HL-60 (cell line): Measurements from ENCODE around the gene KIZ.
"Not testable (repeated sequence)": the region's sequence is repeated elsewhere in the genome, so short reads cannot be mapped to it uniquely, and the experiment has no call there.

Experiments used
- DNase-seq, 2 experiments: peaks; one replicate each; pipeline ENCODE4 v3.0.0-alpha.2; 2010 to 2020; ENCODE audit warnings: low read depth in 1 of 2, low spot score in 1 of 2
- H3K27ac ChIP-seq: fragments of 250-450 bp; sonication (Bioruptor Pico); replicated peaks from 2 replicates; pipeline ENCODE4 v1.5.1; 2020; ENCODE audit warnings: mild to moderate bottlenecking, moderate library complexity
- H3K27me3 ChIP-seq: fragments of 250-450 bp; sonication (Bioruptor Pico); 2 replicates; pipeline ENCODE4 v1.5.1; 2021; ENCODE audit warnings: mild to moderate bottlenecking, moderate library complexity; ENCODE audit not compliant: insufficient read depth, poor library complexity, severe bottlenecking
- H3K4me3 ChIP-seq: replicated peaks from 2 replicates; pipeline ENCODE4 v1.5.1; 2011; ENCODE audit warnings: mild to moderate bottlenecking, control low read depth, low read length; ENCODE audit not compliant: insufficient read depth
- GABPA ChIP-seq: IDR thresholded peaks from 2 replicates; pipeline ENCODE4 v1.6.1; 2012; ENCODE audit warnings: low read depth
- POLR2AphosphoS5 ChIP-seq: IDR thresholded peaks from 2 replicates; pipeline ENCODE4 v1.6.1; 2012; ENCODE audit warnings: low read depth
- REST ChIP-seq: IDR thresholded peaks from 2 replicates; pipeline ENCODE4 v1.6.1; 2012; ENCODE audit warnings: low read depth; ENCODE audit not compliant: insufficient replicate concordance
- SPI1 ChIP-seq: IDR thresholded peaks from 2 replicates; pipeline ENCODE4 v1.6.1; 2012; ENCODE audit warnings: low read depth, mild to moderate bottlenecking, borderline replicate concordance
- TF ChIP-seq, protein P1 (sequence below): IDR thresholded peaks from one replicate; pipeline ENCODE4 v1.5.1; 2011; ENCODE audit warnings: low read length, control low read depth, inconsistent platforms; ENCODE audit not compliant: insufficient read depth

The KIZ gene

GRCh38 chr20:21166801-21167200 is 40.9 kb downstream of the KIZ start:
- TF ChIP-seq SPI1, result no peak
- TF ChIP-seq REST, result no peak
- TF ChIP-seq POLR2AphosphoS5, result peak; percentile 64
- Histone ChIP-seq H3K27ac (peak overlapping the region; percentile 77), H3K27me3 (no peaks in the 10 kb centered on the region), H3K4me3 (no peak overlapping the region)
- peak in 1 of 2 experiments; percentile 83 for DNase-seq

DNA sequence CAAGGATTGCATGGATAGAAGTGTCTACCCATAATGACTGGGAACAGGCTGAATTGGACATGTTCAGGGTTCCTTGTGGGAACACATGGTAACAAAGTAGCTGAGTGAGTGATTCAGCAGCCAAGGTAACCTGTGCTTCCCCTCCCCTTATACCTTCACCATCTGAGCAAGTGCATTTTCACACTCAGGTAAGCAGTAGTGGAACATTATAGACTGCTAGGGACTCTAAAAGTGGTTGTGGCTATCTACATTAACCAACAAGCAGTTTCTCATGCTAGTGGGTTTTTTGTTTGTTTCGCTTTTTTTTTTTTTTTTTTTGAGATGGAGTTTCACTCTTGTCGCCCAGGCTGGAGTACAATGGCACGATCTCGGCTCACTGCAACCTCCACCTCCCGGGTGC is 41.4 kb downstream of the KIZ start:
- no peak overlapping the region for H3K4me3 ChIP-seq
- H3K27me3 ChIP-seq, result no peaks in the 10 kb centered on the region
- H3K27ac ChIP-seq, result peak overlapping the region; percentile 77
- TF ChIP-seq POLR2AphosphoS5 (no peak), GABPA (no peak), SPI1 (no peak)
- DNase-seq, result no peak

DNA sequence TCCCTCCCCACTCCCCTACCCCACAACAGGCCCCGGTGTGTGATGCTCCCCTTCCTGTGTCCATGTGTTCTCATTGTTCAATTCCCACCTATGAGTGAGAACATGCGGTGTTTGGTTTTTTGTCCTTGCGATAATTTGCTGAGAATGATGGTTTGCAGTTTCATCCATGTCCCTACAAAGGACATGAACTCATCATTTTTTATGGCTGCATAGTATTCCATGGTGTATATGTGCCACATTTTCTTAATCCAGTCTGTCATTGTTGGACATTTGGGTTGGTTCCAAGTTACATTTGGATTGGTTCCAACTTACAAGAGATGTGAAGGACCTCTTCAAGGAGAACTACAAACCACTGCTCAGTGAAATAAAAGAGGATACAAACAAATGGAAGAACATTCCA is 42.2 kb downstream of the KIZ start:
- H3K27me3 ChIP-seq, DNase-seq, H3K4me3 ChIP-seq: not testable (repeated sequence)
- peak overlapping the region; percentile 77 for H3K27ac ChIP-seq

- TF ChIP-seq SPI1 (no peak), GABPA (no peak), POLR2AphosphoS5 (no peak)
- TF ChIP-seq, protein P1, sequence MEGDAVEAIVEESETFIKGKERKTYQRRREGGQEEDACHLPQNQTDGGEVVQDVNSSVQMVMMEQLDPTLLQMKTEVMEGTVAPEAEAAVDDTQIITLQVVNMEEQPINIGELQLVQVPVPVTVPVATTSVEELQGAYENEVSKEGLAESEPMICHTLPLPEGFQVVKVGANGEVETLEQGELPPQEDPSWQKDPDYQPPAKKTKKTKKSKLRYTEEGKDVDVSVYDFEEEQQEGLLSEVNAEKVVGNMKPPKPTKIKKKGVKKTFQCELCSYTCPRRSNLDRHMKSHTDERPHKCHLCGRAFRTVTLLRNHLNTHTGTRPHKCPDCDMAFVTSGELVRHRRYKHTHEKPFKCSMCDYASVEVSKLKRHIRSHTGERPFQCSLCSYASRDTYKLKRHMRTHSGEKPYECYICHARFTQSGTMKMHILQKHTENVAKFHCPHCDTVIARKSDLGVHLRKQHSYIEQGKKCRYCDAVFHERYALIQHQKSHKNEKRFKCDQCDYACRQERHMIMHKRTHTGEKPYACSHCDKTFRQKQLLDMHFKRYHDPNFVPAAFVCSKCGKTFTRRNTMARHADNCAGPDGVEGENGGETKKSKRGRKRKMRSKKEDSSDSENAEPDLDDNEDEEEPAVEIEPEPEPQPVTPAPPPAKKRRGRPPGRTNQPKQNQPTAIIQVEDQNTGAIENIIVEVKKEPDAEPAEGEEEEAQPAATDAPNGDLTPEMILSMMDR, result no peak
Observed at GRCh38 chr20:21172626-21173025, 46.7 kb downstream of the KIZ start.

DNA sequence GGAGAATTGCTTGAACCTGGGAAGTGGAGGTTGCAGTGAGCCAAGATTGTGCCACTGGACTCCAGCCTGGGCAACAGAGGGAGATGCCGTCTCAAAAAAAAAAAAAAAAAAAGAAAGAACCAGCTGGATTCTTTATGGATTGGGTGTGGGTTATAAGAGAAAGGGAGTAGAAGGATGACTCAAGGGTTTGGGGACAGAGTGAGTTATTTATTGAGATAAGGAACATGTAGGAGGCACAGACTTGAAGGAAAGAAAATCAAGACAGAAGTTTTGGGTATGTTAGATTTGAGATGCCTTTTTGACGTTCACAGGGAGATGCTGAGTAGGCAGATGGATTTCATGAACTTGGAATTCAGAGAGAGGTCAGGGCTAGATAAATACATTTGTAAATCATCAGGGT is 47.6 kb downstream of the KIZ start:
- no peak overlapping the region for H3K27ac ChIP-seq
- no peak for DNase-seq
- no peaks in the 10 kb centered on the region for H3K27me3 ChIP-seq
- H3K4me3 ChIP-seq, result no peak overlapping the region
- TF ChIP-seq REST (no peak), GABPA (no peak), SPI1 (no peak), POLR2AphosphoS5 (no peak)
- TF ChIP-seq, protein P1, result no peak

More at GRCh38 chr20:21172626-21173025, 46.7 kb downstream of the KIZ start:
- no peaks in the 10 kb centered on the region for H3K27me3 ChIP-seq
- no peak for DNase-seq
- no peak overlapping the region for H3K27ac ChIP-seq
- H3K4me3 ChIP-seq, result no peak overlapping the region
